GM20431 (cell line): ENCODE results near the gene OR2A2.
"Not testable (repeated sequence)": the region's sequence is repeated elsewhere in the genome, so short reads cannot be mapped to it uniquely, and the experiment has no call there.

Experiments used
- in situ Hi-C: fragments of 300-500 bp; cut with MseI, MboI; formaldehyde crosslinking; loops from one replicate; pipeline ENCODE4 v1.15.0; 2020; ENCODE audit warnings: low sequenced_read_pairs; ENCODE audit not compliant: unreplicated experiment

Gene OR2A2, protein sequence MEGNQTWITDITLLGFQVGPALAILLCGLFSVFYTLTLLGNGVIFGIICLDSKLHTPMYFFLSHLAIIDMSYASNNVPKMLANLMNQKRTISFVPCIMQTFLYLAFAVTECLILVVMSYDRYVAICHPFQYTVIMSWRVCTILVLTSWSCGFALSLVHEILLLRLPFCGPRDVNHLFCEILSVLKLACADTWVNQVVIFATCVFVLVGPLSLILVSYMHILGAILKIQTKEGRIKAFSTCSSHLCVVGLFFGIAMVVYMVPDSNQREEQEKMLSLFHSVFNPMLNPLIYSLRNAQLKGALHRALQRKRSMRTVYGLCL

DNA sequence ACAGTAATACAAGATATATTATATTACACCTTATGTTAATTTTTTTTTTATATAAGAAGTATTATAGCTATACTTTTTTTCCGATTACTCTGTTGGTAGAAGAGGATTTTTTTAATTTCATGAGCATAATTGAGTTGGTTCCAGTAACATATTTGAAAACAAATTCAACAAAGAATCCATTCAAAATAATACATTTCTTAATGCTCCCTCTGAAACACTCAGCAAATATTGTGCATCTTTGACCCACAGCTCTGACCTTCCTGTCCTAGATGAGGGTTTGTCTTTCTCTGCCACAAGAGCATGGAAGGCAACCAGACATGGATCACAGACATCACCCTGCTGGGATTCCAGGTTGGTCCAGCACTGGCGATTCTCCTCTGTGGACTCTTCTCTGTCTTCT is at the start of gene OR2A2:
OR2A2 (plus strand) TSS at position 301 of the 400 bp plus-strand sequence; CDS start at position 301, 0 bp downstream.
- in situ Hi-C loops: loop anchor here (25.0 kb wide), 1 partner anchor 597 kb away; no protein-coding TSS in a partner anchor

DNA sequence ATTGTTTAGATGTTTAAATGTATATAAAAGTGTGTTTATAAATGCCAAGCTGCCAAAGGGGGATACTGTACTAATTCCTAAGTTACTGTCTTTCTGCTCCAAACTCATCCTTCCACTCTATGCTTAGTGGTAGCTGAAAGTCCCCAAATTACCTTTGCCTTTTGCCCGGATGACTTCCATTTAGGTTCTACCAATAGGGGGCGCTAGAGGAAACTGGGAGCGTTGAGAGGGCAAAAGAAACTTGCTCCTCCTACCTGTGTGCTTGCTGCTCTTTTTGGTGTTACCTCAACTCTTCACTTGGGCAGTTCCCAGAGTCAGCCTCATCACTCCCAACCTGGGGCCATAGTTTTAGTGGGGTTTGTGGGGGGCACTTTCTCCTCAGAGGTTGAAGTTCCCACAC is 45.7 kb upstream of the OR2A2 start:
- in situ Hi-C loops: no loop called here

DNA sequence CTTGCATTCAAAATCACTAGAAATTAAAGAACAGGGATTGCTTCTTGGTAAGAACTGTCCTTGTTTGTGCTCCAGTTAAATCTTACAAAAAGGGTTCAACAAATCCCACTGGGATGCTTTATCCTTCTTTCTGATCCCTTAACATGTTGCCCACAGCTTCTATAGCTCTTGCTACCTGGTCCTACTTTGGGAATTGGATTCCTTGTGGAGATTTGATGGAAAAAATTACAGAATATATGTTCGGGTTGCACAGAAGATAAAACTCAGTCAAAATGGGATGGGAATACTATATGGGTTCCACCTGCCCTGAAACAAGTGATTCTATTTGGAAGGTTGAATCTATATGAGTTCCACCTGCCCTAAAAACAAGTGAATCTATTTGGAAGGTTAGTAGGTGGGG is 39.9 kb upstream of the OR2A2 start, which contains the start of gene OR2A25:
OR2A25 (plus strand) TSS at position 301 of the 400 bp plus-strand sequence. CDS start 4,409 bp downstream, outside the sequence.
- in situ Hi-C loops: no loop called here

DNA sequence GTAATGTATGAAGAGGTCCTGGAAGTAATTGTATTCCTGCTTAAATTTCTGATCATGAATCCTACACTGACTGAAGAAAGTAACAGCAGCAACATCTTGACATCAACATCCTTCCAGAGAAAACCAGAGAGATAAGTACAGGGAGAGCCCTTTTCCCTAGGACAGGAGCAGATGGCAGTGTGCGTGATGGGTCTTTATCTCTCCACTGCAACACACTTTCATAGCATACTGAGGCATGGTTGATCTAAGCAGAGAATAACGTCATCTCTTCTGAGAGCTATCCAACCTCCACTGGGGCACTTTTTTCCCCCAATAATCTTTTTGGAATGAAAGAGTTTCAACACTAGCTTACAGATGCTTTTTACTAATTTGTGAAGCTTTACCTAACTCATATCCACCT is 39.4 kb upstream of the OR2A2 start:
- in situ Hi-C loops: no loop called here

DNA sequence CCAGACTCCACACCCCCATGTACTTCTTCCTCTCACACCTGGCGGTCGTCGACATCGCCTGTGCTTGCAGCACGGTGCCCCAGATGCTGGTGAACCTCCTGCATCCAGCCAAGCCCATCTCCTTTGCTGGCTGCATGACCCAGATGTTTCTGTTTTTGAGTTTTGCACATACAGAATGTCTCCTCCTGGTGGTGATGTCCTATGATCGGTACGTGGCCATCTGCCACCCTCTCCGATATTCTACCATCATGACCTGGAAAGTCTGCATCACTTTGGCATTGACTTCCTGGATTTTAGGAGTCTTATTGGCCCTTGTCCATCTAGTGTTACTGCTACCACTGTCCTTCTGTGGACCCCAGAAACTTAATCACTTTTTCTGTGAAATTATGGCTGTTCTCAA is 35.0 kb upstream of the OR2A2 start:
- in situ Hi-C loops: no loop called here

DNA sequence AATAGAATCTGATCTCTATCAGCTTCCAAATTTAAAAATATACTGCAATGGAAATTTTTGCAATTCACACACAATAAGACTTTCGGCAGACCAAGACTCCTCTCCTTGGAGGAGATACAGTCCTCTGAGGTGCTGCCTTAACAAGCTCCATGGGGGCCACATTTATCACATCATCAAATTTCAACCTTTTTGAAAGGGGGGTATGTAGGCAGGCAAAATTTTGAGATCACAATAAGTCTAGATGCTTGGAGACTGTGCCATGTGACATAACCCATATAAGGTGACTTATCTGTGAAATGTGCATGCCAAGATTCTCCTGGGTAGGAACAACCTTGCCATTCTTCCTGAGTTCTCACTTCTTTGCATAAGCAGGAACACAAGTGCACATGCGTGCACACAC is 23.4 kb upstream of the OR2A2 start, which contains the start of gene OR2A12:
OR2A12 (plus strand) TSS at position 301 of the 400 bp plus-strand sequence. CDS start 8,830 bp downstream, outside the sequence.
- in situ Hi-C loops: no loop called here

DNA sequence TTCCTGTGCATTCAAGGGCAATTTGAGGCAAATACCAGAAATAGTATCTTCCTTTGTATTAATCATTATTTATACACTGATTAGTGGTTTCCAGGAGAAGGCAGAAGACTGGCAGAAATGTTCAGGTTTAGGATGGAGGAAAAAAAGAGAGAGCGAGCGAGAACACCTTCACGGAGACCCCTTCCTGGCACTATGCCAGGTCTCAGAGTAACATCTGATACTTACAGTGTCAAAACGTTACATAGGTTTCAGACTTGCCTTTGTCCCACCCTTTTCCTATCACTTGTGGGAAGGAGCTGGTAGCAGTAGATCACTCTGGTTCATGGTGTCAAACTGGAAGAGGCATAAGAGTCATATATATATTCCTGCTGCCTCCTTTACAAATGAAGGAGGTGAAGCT is 22.7 kb upstream of the OR2A2 start:
- in situ Hi-C loops: no loop called here

DNA sequence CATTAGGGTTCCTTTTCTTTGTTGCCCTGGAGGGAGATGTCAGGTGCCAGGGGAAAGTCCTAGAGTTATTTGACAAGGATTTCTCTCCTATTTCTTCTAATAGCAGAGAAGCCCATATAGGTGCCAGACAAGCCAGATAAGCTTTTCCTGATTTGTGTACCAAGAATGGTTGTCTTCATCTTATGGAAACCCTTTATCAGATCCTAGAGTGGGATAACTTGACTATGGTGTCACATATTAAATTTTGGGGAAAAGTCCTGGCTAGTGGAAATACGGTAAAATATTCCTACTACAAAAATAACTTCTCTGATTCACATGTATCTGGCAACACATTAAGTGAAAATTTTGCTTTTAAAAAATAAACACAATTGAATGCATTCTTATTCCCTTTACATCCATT is 22.2 kb upstream of the OR2A2 start:
- in situ Hi-C loops: no loop called here

DNA sequence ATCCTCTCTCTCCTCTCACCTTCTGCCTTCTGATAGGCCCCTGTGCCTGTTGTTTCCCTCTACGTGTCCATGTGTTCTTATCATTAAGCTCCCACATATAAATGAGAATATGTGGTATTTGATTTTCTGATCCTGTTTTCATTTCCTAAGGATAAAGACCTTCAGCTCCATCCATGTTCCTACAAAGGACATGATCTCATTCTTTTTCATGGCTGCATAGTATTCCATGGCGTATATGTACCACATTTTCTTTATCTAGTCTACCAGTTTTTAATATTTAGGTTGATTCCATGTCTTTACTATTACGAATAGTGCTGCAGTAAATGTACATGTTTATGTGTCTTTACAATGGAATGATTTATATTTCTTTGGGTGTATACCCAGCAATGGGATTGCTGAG is 18.7 kb upstream of the OR2A2 start:
- in situ Hi-C loops: no loop called here

DNA sequence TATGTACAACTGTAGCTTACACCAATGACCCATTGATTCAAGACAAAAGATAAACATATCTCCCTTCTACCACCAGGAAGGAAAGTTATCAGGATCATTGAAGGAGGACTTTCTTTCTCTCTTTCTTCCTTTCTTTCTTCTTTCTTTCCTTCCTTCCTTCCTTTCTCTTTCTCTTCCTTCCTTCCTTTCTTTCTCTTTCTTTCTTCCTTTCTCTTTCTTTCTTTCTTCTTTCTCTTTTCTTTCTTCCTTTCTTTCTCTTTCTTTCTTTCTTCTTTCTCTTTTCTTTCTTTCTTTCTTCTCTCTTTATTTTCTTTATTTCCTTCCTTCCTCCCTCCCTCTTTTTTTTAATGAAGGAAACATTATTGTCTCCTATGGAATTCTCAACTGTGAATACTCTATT is 10.6 kb upstream of the OR2A2 start:
- in situ Hi-C loops: no loop called here

DNA sequence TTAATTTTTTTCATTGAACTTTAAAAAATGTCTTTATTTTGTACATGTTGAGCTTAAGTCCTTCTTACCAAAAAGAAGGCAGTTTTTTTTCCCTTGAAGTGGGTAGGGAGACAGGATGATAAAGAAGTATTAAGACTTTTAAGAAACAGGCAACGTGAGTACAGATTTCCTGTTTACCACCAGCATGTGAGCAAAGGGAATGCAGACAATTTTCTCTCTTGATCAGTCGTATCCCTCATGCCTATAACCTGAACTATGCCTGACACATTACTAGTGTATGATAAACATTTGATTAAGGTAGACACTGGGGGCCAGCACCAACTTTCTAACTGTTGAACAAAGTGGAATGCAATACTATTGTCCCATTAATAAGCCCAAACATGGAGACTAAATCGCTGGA is 8.8 kb upstream of the OR2A2 start:
- in situ Hi-C loops: loop anchor here (25.0 kb wide), 1 partner anchor 588 kb away; no protein-coding TSS in a partner anchor

DNA sequence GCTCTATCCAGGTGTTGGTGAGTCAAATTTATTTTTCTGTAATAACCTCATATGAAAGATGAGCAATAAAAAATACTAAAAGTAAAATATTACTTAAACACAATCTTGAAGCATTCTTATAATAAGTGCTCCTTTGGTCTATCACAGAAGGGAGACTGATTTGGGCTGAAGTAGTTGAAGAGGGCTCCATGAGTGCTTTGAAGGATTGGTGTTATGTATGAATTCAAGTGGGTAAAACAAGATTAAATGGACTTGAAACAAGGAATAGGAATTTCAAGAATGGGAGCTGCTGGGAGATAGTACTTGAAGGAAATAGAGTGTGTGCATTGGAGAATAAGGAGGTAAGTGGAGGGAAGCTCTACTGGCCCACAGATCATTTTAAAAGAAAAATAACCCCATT is 7.3 kb upstream of the OR2A2 start:
- in situ Hi-C loops: loop anchor here (25.0 kb wide), 1 partner anchor 590 kb away; no protein-coding TSS in a partner anchor

DNA sequence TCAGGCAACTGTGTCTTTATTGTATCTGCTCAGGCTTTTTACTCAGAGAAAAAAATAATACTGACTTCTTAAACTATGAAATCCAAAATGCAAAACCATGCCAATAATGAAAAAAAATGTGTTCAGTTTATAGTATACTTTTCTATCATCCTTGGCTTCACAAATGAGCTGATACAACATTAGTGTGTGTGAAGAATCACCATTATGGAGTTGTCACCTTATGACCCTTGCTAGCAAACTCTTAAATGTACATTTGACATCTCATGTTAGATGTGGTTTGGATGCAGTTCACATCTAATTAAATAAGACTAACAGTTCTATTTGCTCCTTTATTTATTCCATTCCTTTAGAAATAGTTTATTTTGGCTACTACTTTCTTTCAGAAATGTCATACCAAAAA is 4.2 kb upstream of the OR2A2 start:
- in situ Hi-C loops: loop anchor here (25.0 kb wide), 1 partner anchor 593 kb away; no protein-coding TSS in a partner anchor

DNA sequence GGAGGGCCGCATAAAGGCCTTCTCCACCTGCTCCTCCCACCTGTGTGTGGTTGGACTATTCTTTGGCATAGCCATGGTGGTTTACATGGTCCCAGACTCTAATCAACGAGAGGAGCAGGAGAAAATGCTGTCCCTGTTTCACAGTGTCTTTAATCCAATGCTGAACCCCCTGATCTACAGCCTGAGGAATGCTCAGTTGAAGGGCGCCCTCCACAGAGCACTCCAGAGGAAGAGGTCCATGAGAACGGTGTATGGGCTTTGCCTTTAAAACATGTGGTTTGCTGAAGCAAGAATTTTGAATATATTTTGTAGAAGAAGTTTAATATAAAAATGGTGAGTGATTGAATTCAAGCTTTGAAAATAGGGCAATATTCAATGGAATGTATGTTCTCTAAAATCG is 889 bp downstream of the OR2A2 start:
- in situ Hi-C loops: loop anchor here (25.0 kb wide), 1 partner anchor 598 kb away; no protein-coding TSS in a partner anchor

DNA sequence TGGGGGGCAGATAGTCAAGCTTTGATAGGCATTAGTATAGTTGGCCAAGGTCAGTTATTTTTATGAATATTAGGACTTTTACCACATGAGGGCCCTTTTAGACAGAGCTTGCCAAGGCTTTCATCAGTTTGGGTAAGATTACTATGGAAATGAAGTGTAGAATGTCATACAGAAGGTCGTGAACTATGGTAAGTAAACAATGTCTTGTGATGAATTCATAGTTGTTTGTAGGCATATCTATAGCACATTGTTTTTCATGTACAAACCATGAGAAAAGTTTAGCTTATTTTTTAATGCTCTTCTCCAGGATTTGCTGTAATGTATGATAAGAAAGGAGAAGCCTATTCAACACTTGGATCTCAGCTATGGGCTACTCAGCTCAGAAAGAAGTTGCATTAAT is 4.3 kb downstream of the OR2A2 start:
- in situ Hi-C loops: loop anchor here (25.0 kb wide), 1 partner anchor 601 kb away; no protein-coding TSS in a partner anchor

DNA sequence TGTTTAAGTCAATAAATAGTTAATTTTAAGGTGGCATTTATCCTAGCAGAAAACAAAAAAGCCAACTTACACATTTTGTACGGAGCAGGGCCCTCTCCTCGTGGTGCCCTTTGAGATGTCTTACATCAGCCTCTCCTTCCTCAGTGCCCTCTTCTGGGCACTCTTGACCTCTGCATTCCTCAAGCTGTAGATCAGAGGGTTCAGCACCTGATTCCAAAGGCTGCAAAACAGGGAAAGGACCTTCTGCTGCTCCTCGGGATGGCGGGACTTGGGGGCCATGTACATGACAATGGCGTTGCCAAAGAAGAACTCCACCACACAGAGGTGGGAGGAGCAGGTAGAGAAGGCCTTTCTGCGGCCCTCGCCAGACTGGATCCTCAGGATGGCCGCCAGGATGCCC is 9.0 kb downstream of the OR2A2 start:
- in situ Hi-C loops: loop anchor here (25.0 kb wide), 1 partner anchor 606 kb away; no protein-coding TSS in a partner anchor

DNA sequence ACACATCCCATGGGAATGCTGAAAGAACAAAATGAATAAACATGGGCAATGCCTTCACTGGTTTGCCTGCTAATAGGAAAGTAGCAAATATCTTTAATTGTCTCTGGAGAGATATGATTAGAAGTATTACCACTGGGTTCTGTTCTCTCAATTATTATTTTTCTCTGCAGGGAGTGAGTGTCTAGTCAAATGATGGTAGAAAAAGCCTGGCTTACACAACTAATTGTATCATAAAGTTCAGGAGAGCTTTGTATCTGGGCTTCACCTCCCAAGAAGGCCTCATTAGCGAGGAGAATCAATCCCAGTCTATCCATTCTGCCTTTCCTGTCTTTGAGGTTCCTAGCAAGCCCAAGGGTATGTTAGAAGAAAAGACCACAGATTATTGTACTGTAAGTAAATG is 13.5 kb downstream of the OR2A2 start, which contains the start of gene OR2A14:
OR2A14 (plus strand) TSS at position 301 of the 400 bp plus-strand sequence. CDS start 5,937 bp downstream, outside the sequence.
- in situ Hi-C loops: loop anchor here (25.0 kb wide), 1 partner anchor 611 kb away; no protein-coding TSS in a partner anchor

DNA sequence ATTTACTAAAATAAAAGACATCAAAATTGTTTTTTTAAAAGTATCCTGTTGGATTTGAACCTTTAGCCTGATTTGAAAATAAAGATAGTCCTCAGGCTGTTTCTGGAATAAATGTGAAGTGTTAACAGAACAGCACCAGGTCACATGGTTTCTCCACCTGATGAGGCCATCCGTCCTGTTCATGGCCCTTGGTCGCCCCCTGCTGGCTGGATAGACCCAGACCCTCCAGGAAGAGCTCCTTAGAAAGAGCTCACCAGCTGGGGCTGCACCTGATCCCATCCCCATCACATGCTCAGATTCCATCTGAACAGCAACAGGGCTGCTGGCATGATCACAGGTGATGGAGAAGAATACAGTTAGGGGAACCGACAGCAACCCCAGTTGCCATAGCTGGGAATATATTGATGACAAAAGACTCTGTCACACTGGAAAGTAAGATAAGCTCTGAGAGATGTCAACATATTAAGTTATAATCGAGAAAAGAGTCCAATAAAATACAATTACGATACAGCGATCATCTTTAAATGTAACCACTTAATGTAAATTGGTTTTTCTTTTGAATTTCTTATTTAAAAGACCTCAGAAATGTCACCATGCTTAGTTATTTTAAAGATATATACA is 18.4 kb downstream of the OR2A2 start:
- in situ Hi-C loops: no loop called here

DNA sequence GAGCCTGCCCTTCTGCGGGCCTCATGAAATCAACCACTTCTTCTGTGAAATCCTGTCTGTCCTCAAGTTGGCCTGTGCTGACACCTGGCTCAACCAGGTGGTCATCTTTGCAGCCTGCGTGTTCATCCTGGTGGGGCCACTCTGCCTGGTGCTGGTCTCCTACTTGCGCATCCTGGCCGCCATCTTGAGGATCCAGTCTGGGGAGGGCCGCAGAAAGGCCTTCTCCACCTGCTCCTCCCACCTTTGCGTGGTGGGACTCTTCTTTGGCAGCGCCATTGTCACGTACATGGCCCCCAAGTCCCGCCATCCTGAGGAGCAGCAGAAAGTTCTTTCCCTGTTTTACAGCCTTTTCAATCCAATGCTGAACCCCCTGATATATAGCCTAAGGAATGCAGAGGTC is 20.2 kb downstream of the OR2A2 start:
- in situ Hi-C loops: not testable (repeated sequence)

DNA sequence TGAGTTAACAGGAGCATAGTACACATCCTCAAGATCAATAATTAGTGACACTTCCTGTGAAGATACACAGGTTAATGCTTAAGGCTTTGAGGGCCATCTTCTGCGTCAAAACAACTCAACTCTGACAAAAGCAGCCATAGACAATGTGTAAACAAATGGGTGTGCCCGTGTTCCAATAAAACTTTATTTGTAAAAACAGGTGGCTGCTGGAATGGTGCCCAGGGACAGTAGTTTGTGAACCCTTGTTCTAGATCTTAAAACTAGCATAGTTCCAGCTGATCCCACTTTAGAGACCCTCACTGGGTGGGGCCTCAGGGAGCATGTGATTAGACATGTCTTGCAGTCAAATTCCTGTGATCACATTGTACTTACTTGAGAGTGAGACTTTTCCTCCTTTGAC is 21.3 kb downstream of the OR2A2 start:
- in situ Hi-C loops: no loop called here

DNA sequence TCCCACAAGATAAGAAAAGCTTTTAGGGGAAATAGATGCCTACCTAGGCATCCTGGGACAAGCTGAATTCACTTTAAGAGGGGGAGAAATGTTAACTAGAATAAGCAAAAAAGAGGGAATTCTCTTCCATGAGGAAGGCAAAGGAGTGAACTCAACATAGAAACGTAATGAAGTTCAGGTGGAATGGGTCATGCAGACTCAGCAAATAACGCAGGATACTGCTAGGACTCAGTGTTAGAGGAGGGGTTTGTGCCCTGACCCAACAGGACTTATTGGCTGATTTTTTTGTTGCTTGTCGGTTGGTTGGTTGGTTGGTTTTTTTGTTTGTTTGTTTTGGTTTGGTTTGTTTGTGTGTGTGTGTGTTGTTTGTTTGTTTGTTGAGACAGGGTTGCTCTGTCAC is 22.9 kb downstream of the OR2A2 start:
- in situ Hi-C loops: no loop called here
